ENCODE measurements around the gene BTBD7. TPM values are rescaled to one million over a fixed set of nuclear protein-coding genes. Genes with fewer than 3 reads are reported as not detected.

The BTBD7 gene
- total and polyA plus RNA-seq, 4 donors, result 7.8 to 47.7 (median 19.4) TPM

GRCh38 chr14:93348292-93348691 lies 15.5 kb upstream of the BTBD7 start:
- 87 to 94% methylated on average over 5 of the region's 5 CpGs for WGBS, 2 donors
- ATAC-seq (ENCODE audit: insufficient read depth, low FRiP score) (no peak), DNase-seq (no peak)
- H3K36me3 ChIP-seq (ENCODE audit: control insufficient read depth in 4 of 4, insufficient read depth in 4 of 4, low read length in 4 of 4), result no peaks in the 10 kb centered on the region
- H3K27me3 ChIP-seq (ENCODE audit: control insufficient read depth in 3 of 3, insufficient read depth in 3 of 3, low read length in 2 of 3), result no peaks in the 10 kb centered on the region
- H3K9me3 ChIP-seq (ENCODE audit: control insufficient read depth in 4 of 4, insufficient read depth in 3 of 4, low read length in 3 of 4), result peaks cover 0 to 5% (median 0%) of the 10 kb centered on the region in 4 donors
- no peak overlapping the region for H3K9ac ChIP-seq (ENCODE audit: insufficient read depth in 1 of 2, low read length in 2 of 2)
- TF ChIP-seq, protein P1, sequence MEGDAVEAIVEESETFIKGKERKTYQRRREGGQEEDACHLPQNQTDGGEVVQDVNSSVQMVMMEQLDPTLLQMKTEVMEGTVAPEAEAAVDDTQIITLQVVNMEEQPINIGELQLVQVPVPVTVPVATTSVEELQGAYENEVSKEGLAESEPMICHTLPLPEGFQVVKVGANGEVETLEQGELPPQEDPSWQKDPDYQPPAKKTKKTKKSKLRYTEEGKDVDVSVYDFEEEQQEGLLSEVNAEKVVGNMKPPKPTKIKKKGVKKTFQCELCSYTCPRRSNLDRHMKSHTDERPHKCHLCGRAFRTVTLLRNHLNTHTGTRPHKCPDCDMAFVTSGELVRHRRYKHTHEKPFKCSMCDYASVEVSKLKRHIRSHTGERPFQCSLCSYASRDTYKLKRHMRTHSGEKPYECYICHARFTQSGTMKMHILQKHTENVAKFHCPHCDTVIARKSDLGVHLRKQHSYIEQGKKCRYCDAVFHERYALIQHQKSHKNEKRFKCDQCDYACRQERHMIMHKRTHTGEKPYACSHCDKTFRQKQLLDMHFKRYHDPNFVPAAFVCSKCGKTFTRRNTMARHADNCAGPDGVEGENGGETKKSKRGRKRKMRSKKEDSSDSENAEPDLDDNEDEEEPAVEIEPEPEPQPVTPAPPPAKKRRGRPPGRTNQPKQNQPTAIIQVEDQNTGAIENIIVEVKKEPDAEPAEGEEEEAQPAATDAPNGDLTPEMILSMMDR (IDR thresholded peaks at IDR 0.05; ENCODE audit: control extremely low read depth, extremely low read depth), result no peak
- no peaks in the 10 kb centered on the region for H3K4me1 ChIP-seq (ENCODE audit: control insufficient read depth in 5 of 5, insufficient read depth in 5 of 5, low read length in 5 of 5)
- H3K27ac ChIP-seq (ENCODE audit: low read depth in 1 of 2, low read length in 1 of 2), result no peak overlapping the region
- no peak overlapping the region for H3K4me3 ChIP-seq

DNA sequence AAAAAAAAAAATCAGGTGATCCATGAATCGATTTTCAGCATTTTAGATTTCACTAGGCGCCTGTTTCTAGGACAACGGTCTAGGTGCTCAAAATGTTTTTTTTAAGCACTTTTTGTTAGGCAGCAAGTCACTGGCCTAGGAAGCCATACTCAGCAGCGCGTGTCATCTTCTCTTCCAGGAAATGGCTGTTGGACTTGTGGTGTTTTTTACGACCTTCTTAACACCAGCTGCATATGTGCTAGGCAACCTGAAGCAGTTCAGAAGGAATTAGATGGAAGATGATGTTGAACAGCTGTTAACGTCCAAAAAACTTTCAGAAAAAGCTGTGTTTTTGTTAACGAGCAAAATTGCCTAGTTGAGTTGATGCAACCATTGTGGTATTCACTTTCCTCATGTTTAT lies 15.0 kb upstream of the BTBD7 start:
- Histone ChIP-seq H3K9me3 (ENCODE audit: control insufficient read depth in 4 of 4, insufficient read depth in 3 of 4, low read length in 3 of 4) (peaks cover 0 to 5% (median 0%) of the 10 kb centered on the region in 4 donors), H3K4me3 (no peak overlapping the region), H3K9ac (ENCODE audit: insufficient read depth in 1 of 2, low read length in 2 of 2) (no peak overlapping the region), H3K36me3 (ENCODE audit: control insufficient read depth in 4 of 4, insufficient read depth in 4 of 4, low read length in 4 of 4) (no peaks in the 10 kb centered on the region), H3K4me1 (ENCODE audit: control insufficient read depth in 5 of 5, insufficient read depth in 5 of 5, low read length in 5 of 5) (no peaks in the 10 kb centered on the region), H3K27ac (ENCODE audit: low read depth in 1 of 2, low read length in 1 of 2) (no peak overlapping the region), H3K27me3 (ENCODE audit: control insufficient read depth in 3 of 3, insufficient read depth in 3 of 3, low read length in 2 of 3) (no peaks in the 10 kb centered on the region)
- 82 to 86% methylated on average over 8 of the region's 8 CpGs for WGBS, 2 donors
- DNase-seq (no peak), ATAC-seq (ENCODE audit: insufficient read depth, low FRiP score) (no peak)
- TF ChIP-seq, protein P1 (IDR thresholded peaks at IDR 0.05; ENCODE audit: control extremely low read depth, extremely low read depth), result no peak

GRCh38 chr14:93346926-93347721 lies 14.3 kb upstream of the BTBD7 start, which contains the start of gene COX8C:
Gene COX8C (plus strand): TSS chr14:93347182. CDS start chr14:93347269, 87 bp downstream.
- no peak for ATAC-seq (ENCODE audit: insufficient read depth, low FRiP score)
- peaks cover 0 to 5% (median 0%) of the 10 kb centered on the region in 4 donors for H3K9me3 ChIP-seq (ENCODE audit: control insufficient read depth in 4 of 4, insufficient read depth in 3 of 4, low read length in 3 of 4)
- no peak within 1 kb of the TSS for H3K27ac ChIP-seq (ENCODE audit: low read depth in 1 of 2, low read length in 1 of 2)
- no peaks in the 10 kb centered on the region for H3K27me3 ChIP-seq (ENCODE audit: control insufficient read depth in 3 of 3, insufficient read depth in 3 of 3, low read length in 2 of 3)
- H3K36me3 ChIP-seq (ENCODE audit: control insufficient read depth in 4 of 4, insufficient read depth in 4 of 4, low read length in 4 of 4), result no peaks in the 10 kb centered on the region
- TF ChIP-seq, protein P1 (IDR thresholded peaks at IDR 0.05; ENCODE audit: control extremely low read depth, extremely low read depth), result no peak
- no peaks in the 10 kb centered on the region for H3K4me1 ChIP-seq (ENCODE audit: control insufficient read depth in 5 of 5, insufficient read depth in 5 of 5, low read length in 5 of 5)
- H3K4me3 ChIP-seq, result no peak within 1 kb of the TSS
- H3K9ac ChIP-seq (ENCODE audit: insufficient read depth in 1 of 2, low read length in 2 of 2), result no peak within 1 kb of the TSS
- 97% methylated on average over 56 to 60 of the region's 60 CpGs for WGBS, 2 donors
- DNase-seq, result no peak

Data from lung (tissue), 12 donors.